Naive thymus-derived CD4-positive, alpha-beta T cell (primary cell): ENCODE measurements around the gene TENT4B. TPM values are rescaled to one million over a fixed set of nuclear protein-coding genes. Genes with fewer than 3 reads are reported as not detected.
A peak's percentile ranks its signal among the peaks of the same experiment; 100 is the strongest.

ENCODE experiments used
- ATAC-seq: fragments of 150-1000 bp; cut with Tn5 transposase; 2 replicates; pipeline ENCODE4 v1.10.0; 2021; ENCODE audit warnings: mild to moderate bottlenecking, moderate library complexity
- CTCF ChIA-PET: fragments of 350-600 bp; sonication (Branson Sonifier 250); formaldehyde crosslinking; loops from one replicate; lab custom pipeline; 2021; ENCODE audit warnings: antibody characterized with exemption; lab: Charles Lee
- POLR2A ChIA-PET: fragments of 350-600 bp; sonication (Branson Sonifier 250); formaldehyde crosslinking; loops from one replicate; lab custom pipeline; 2021; ENCODE audit warnings: antibody characterized with exemption, inconsistent platforms; lab: Charles Lee
- DNase-seq, 9 donors: peaks; one replicate each; pipeline versions ENCODE4 v3.0.0 to v3.0.0-alpha.2; 2020 to 2022; ENCODE audit warnings: mixed read lengths in 1 of 9
- H3K27ac ChIP-seq: one replicate; pipeline ENCODE4 v1.7.0; 2013; ENCODE audit warnings: mild to moderate bottlenecking, low read depth, low read length, moderate library complexity
- H3K27me3 ChIP-seq, 2 donors: one replicate each; pipeline ENCODE4 v1.7.0; 2013; ENCODE audit warnings: low read length in 2 of 2, mild to moderate bottlenecking in 2 of 2, moderate library complexity in 2 of 2; ENCODE audit not compliant: control insufficient read depth in 2 of 2, insufficient read depth in 2 of 2
- H3K36me3 ChIP-seq, 3 experiments: 1 replicate in 2 of 3; 2 replicates in 1 of 3; pipeline ENCODE4 v1.7.0; 2013; ENCODE audit warnings: low read length in 3 of 3, mild to moderate bottlenecking in 3 of 3, moderate library complexity in 1 of 3; ENCODE audit not compliant: insufficient read depth in 3 of 3, control insufficient read depth in 2 of 3
- H3K4me1 ChIP-seq, 2 donors: one replicate each; pipeline ENCODE4 v1.7.0; 2013; ENCODE audit warnings: low read length in 2 of 2, mild to moderate bottlenecking in 2 of 2, moderate library complexity in 1 of 2; ENCODE audit not compliant: control insufficient read depth in 2 of 2, insufficient read depth in 2 of 2
- H3K4me3 ChIP-seq: 2 replicates; pipeline ENCODE4 v1.7.0; 2013; ENCODE audit warnings: mild to moderate bottlenecking, low read length
- H3K9me3 ChIP-seq, 3 experiments: 1 replicate in 2 of 3; 2 replicates in 1 of 3; pipeline ENCODE4 v1.7.0; 2013; ENCODE audit warnings: low read length in 3 of 3; ENCODE audit not compliant: control insufficient read depth in 2 of 3
- H3K27ac Mint-ChIP-seq, 9 donors: one replicate each; pipeline ENCODE4 v1.8.0; 2020 to 2022; ENCODE audit warnings: mixed read lengths in 9 of 9, mild to moderate bottlenecking in 8 of 9, moderate library complexity in 5 of 9, inconsistent platforms in 2 of 9
- H3K27me3 Mint-ChIP-seq, 5 donors: one replicate each; pipeline ENCODE4 v1.8.0; 2021 to 2022; ENCODE audit warnings: mixed read lengths in 5 of 5, mild to moderate bottlenecking in 1 of 5
- H3K36me3 Mint-ChIP-seq, 5 donors: one replicate each; pipeline ENCODE4 v1.8.0; 2020 to 2022; ENCODE audit warnings: mixed read lengths in 5 of 5, mild to moderate bottlenecking in 3 of 5, inconsistent platforms in 1 of 5
- H3K4me1 Mint-ChIP-seq, 7 donors: one replicate each; pipeline ENCODE4 v1.8.0; 2020 to 2022; ENCODE audit warnings: mixed read lengths in 7 of 7, mild to moderate bottlenecking in 3 of 7, inconsistent platforms in 1 of 7
- H3K4me3 Mint-ChIP-seq, 10 donors: one replicate each; pipeline ENCODE4 v1.8.0; 2020 to 2022; ENCODE audit warnings: mild to moderate bottlenecking in 10 of 10, mixed read lengths in 10 of 10, moderate library complexity in 6 of 10, inconsistent platforms in 2 of 10
- H3K9me3 Mint-ChIP-seq, 11 donors: one replicate each; pipeline ENCODE4 v1.8.0; 2020 to 2022; ENCODE audit warnings: mixed read lengths in 11 of 11, mild to moderate bottlenecking in 4 of 11, inconsistent platforms in 1 of 11, moderate library complexity in 1 of 11
- intact Hi-C, 2 donors: fragments of 100-400 bp; cut with micrococcal nuclease; formaldehyde crosslinking; loops; one replicate each; pipeline ENCODE4 v1.15.1; 2023
- polyA plus RNA-seq, 2 donors: library from polyadenylated mRNA; unstranded; fragments of 300-500 nt; fragmentation: Illumina TruSeq; gene quantifications; one replicate each; pipeline ENCODE4 v1.2.3, GENCODE V29; 2021
- total RNA-seq, 6 experiments: library from RNA in 5 of 6; stranded (reverse) in 5 of 6; gene quantifications; 1 replicate in 5 of 6; 2 replicates in 1 of 6; pipeline ENCODE4 v1.2.3 and lab custom pipeline; 2021 to 2026

The TENT4B gene
- total and polyA plus RNA-seq, 7 experiments from 2014 or later: 5.0 to 25.9 (median 22.5) TPM

DNA sequence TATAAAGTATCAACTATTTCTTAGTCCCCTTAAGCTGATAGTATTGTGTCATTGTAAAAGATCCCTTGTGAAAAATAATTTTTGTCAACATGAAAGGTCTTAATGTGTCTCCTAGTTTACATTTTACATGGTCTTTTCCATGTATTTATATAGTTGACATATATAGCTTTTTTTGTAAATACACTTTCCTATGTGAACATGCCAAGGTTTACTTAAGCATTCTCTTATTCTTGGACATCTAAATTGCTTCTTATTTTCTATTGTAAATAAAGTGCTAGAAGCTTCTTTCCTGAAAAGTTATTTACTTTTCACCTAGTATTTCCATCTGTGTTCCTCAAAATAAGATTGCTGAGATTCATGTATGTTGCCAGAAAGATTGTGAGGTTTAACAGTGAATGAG, 29.3 kb downstream of the TENT4B start:
- no peak overlapping the region for H3K4me3 ChIP-seq
- ChIA-PET POLR2A (interaction anchor here (0.5 kb wide), 2 partner anchors 56 to 101 kb away, joined by 4 read pairs; no protein-coding TSS in a partner anchor), CTCF (no interaction called here)
- H3K36me3 Mint-ChIP-seq: peaks cover 0 to 32% (median 5%) of the 10 kb centered on the region in 5 donors
- H3K27me3 ChIP-seq: no peaks in the 10 kb centered on the region
- no peaks in the 10 kb centered on the region for H3K27me3 Mint-ChIP-seq
- ATAC-seq (no peak), DNase-seq (no peak)
- H3K4me1 ChIP-seq: peaks cover 0 to 8% of the 10 kb centered on the region in 2 donors
- H3K36me3 ChIP-seq: no peaks in the 10 kb centered on the region
- no peak overlapping the region for H3K4me3 Mint-ChIP-seq
- intact Hi-C loops: no loop called here
- H3K9me3 ChIP-seq: no peaks in the 10 kb centered on the region
- no peaks in the 10 kb centered on the region for H3K9me3 Mint-ChIP-seq
- H3K27ac ChIP-seq: no peak overlapping the region
- H3K27ac Mint-ChIP-seq: no peak overlapping the region
- H3K4me1 Mint-ChIP-seq: peaks cover 35 to 79% (median 72%) of the 10 kb centered on the region in 7 donors

- Mint-ChIP-seq H3K27ac (peak overlapping the region in 5 of 9 donors; percentile 6 to 33 (median 21)), H3K4me1 (peaks cover 30 to 77% (median 67%) of the 10 kb centered on the region in 7 donors), H3K9me3 (no peaks in the 10 kb centered on the region), H3K27me3 (no peaks in the 10 kb centered on the region), H3K4me3 (peak overlapping the region in 2 of 10 donors; percentile 16 to 30), H3K36me3 (peaks cover 0 to 32% (median 5%) of the 10 kb centered on the region in 5 donors)
- H3K4me3 ChIP-seq: no peak overlapping the region
- H3K9me3 ChIP-seq: no peaks in the 10 kb centered on the region
- intact Hi-C loops: no loop called here
- no peaks in the 10 kb centered on the region for H3K36me3 ChIP-seq
- CTCF ChIA-PET: no interaction called here
- H3K4me1 ChIP-seq: no peaks in the 10 kb centered on the region
- POLR2A ChIA-PET: no interaction called here
- ATAC-seq (no peak), DNase-seq (no peak)
- no peak overlapping the region for H3K27ac ChIP-seq
- no peaks in the 10 kb centered on the region for H3K27me3 ChIP-seq
These were observed 30.2 kb downstream of the TENT4B start for GRCh38 chr16:50183316-50183715.

- CTCF ChIA-PET: no interaction called here
- H3K4me1 Mint-ChIP-seq: peaks cover 32 to 78% (median 73%) of the 10 kb centered on the region in 7 donors
These were observed 31.9 kb downstream of the TENT4B start for GRCh38 chr16:50185005-50185505.

GRCh38 chr16:50188619-50189136, 35.6 kb downstream of the TENT4B start:
- Histone ChIP-seq H3K27ac (no peak overlapping the region), H3K36me3 (no peaks in the 10 kb centered on the region), H3K4me1 (peaks cover 7 to 10% of the 10 kb centered on the region in 2 donors), H3K9me3 (no peaks in the 10 kb centered on the region), H3K4me3 (no peak overlapping the region), H3K27me3 (no peaks in the 10 kb centered on the region)
- peaks cover 0 to 1% (median 0%) of the 10 kb centered on the region in 11 donors for H3K9me3 Mint-ChIP-seq
- peaks cover 24 to 79% (median 75%) of the 10 kb centered on the region in 7 donors for H3K4me1 Mint-ChIP-seq
- peak overlapping the region in 5 of 9 donors; percentile 19 to 80 (median 70) for H3K27ac Mint-ChIP-seq
- peak overlapping the region in 1 of 10 donors; percentile 36 for H3K4me3 Mint-ChIP-seq
- POLR2A ChIA-PET: no interaction called here
- peaks cover 0 to 26% (median 4%) of the 10 kb centered on the region in 5 donors for H3K36me3 Mint-ChIP-seq
- intact Hi-C loops: no loop called here
- H3K27me3 Mint-ChIP-seq: no peaks in the 10 kb centered on the region
- no peak for ATAC-seq
- DNase-seq: no peak
- CTCF ChIA-PET: no interaction called here

More at GRCh38 chr16:50185005-50185505, 31.9 kb downstream of the TENT4B start:
- no peaks in the 10 kb centered on the region for H3K9me3 ChIP-seq
- Mint-ChIP-seq H3K36me3 (peaks cover 0 to 32% (median 5%) of the 10 kb centered on the region in 5 donors), H3K27ac (peak overlapping the region in 3 of 9 donors; percentile 0 to 28 (median 1)), H3K4me3 (peak overlapping the region in 1 of 10 donors; percentile 17), H3K27me3 (no peaks in the 10 kb centered on the region), H3K9me3 (no peaks in the 10 kb centered on the region)
- H3K4me3 ChIP-seq: no peak overlapping the region
- H3K36me3 ChIP-seq: no peaks in the 10 kb centered on the region
- no peak for ATAC-seq
- H3K27me3 ChIP-seq: no peaks in the 10 kb centered on the region
- H3K27ac ChIP-seq: no peak overlapping the region
- no peak for DNase-seq
- intact Hi-C loops: no loop called here
- POLR2A ChIA-PET: no interaction called here
- H3K4me1 ChIP-seq: peaks cover 7 to 10% of the 10 kb centered on the region in 2 donors

GRCh38 chr16:50190292-50190691, 37.2 kb downstream of the TENT4B start:
- Mint-ChIP-seq H3K27ac (peak overlapping the region in 4 of 9 donors; percentile 0 to 42 (median 21)), H3K9me3 (peaks cover 0 to 1% (median 0%) of the 10 kb centered on the region in 11 donors), H3K27me3 (no peaks in the 10 kb centered on the region), H3K36me3 (peaks cover 0 to 15% (median 2%) of the 10 kb centered on the region in 5 donors), H3K4me3 (no peak overlapping the region), H3K4me1 (peaks cover 17 to 77% (median 69%) of the 10 kb centered on the region in 7 donors)
- Histone ChIP-seq H3K4me1 (peaks cover 11 to 12% of the 10 kb centered on the region in 2 donors), H3K4me3 (no peak overlapping the region), H3K9me3 (no peaks in the 10 kb centered on the region), H3K36me3 (no peaks in the 10 kb centered on the region), H3K27ac (no peak overlapping the region), H3K27me3 (no peaks in the 10 kb centered on the region)
- ChIA-PET POLR2A (interaction anchor here (0.6 kb wide), 1 partner anchor 172 kb away, joined by 5 read pairs; no protein-coding TSS in a partner anchor), CTCF (interaction anchor here (0.8 to 1.6 kb wide), 2 partner anchors 12 to 21 kb away, joined by 7 to 10 read pairs; no protein-coding TSS in a partner anchor)
- ATAC-seq (no peak), DNase-seq (no peak)
- intact Hi-C loops: no loop called here

DNA sequence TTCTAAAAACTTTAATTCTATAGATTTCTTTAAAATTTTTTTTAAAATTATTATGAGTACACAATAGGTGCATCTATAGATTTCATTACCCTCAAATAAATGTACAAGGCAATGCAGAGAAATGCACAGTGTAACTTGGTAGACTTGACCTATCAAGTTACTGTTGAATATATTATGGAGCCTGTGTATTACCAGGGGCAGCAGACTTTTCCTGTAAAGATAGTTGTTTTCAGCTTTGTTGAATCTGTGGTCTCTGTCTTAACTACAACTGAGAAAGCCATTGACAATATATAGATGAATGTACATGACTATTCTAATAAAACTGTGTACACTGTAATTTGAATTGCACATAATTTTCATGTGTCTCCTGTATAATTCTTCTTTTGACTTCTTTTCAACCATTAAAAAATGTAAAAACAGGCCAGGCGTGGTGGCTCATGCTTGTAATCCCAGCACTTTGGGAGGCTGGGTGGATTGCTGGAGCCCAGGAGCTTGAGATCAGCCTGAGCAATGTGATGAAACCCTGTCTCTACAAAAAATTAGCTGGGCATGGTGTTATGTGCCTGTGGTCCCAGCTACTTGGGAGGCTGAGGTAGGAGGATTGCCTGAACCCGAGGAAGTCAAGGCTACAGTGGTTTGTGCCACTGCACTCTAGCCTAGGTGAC, 39.4 kb downstream of the TENT4B start:
- Histone ChIP-seq H3K4me1 (peaks cover 23 to 32% of the 10 kb centered on the region in 2 donors), H3K36me3 (no peaks in the 10 kb centered on the region), H3K9me3 (no peaks in the 10 kb centered on the region), H3K4me3 (no peak overlapping the region), H3K27me3 (no peaks in the 10 kb centered on the region), H3K27ac (no peak overlapping the region)
- H3K4me3 Mint-ChIP-seq: peak overlapping the region in 1 of 10 donors; percentile 23
- peak overlapping the region in 7 of 9 donors; percentile 33 to 90 (median 54) for H3K27ac Mint-ChIP-seq
- ChIA-PET POLR2A (no interaction called here), CTCF (no interaction called here)
- H3K36me3 Mint-ChIP-seq: peaks cover 0 to 13% (median 2%) of the 10 kb centered on the region in 5 donors
- ATAC-seq (no peak), DNase-seq (no peak)
- no peaks in the 10 kb centered on the region for H3K27me3 Mint-ChIP-seq
- peaks cover 34 to 82% (median 73%) of the 10 kb centered on the region in 7 donors for H3K4me1 Mint-ChIP-seq
- intact Hi-C loops: no loop called here
- H3K9me3 Mint-ChIP-seq: peaks cover 0 to 1% (median 0%) of the 10 kb centered on the region in 11 donors
